IPS DF 6.9 (cell line): ENCODE results near the gene PRDX4.
"Not testable (repeated sequence)": the region's sequence is repeated elsewhere in the genome, so short reads cannot be mapped to it uniquely, and the experiment has no call there.

ENCODE experiments used
- DNase-seq: peaks from one replicate; pipeline ENCODE4 v3.0.0-alpha.2; 2013; ENCODE audit warnings: low read depth, low spot score
- H3K27ac ChIP-seq: one replicate; pipeline ENCODE4 v1.5.1; 2013; ENCODE audit warnings: low read length, control low read depth
- H3K27me3 ChIP-seq: 2 replicates; pipeline ENCODE4 v1.6.1; 2013; ENCODE audit warnings: mild to moderate bottlenecking, low read length; ENCODE audit not compliant: control insufficient read depth, insufficient read depth
- H3K36me3 ChIP-seq: 2 replicates; pipeline ENCODE4 v1.6.1; 2013; ENCODE audit warnings: low read length; ENCODE audit not compliant: control insufficient read depth, insufficient read depth
- H3K4me1 ChIP-seq: 2 replicates; pipeline ENCODE4 v1.6.1; 2013; ENCODE audit warnings: low read length; ENCODE audit not compliant: control insufficient read depth, insufficient read depth
- H3K4me3 ChIP-seq: 2 replicates; pipeline ENCODE4 v1.5.1; 2013; ENCODE audit warnings: mild to moderate bottlenecking, low read length
- H3K9me3 ChIP-seq: 2 replicates; pipeline ENCODE4 v1.6.1; 2013; ENCODE audit warnings: low read length, inconsistent platforms; ENCODE audit not compliant: control insufficient read depth, insufficient read depth
- WGBS: extraction: QIAGEN DNeasy Blood & Tissue Kit; methylation state at CpG from one replicate; pipeline ENCODE4 v1.1.7; 2013; ENCODE audit warnings: mixed read lengths, missing lambda C conversion rate; ENCODE audit not compliant: insufficient read length, insufficient coverage; 5-methylcytosine and 5-hydroxymethylcytosine counted together

The PRDX4 gene

DNA sequence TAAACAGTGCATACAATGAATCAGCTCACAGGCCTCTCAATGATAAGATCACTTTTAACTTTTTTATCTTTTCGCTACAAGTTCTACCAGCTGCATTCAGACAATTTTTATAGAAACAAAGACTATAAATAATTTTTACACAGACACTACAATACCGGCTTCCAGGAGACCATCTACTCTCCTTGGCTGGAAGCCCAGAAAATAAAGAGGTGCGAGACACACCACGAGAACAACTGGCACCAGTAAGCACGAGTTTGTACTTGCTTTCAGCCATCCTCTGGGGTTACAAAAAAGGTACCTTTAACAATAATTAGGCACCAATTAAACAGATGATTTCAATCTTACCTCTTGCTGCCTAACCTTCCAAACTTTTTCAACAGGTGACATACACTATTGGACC lies 11.2 kb upstream of the PRDX4 start:
- Histone ChIP-seq H3K27me3 (no peaks in the 10 kb centered on the region), H3K9me3 (no peaks in the 10 kb centered on the region), H3K36me3 (no peaks in the 10 kb centered on the region), H3K4me3 (no peak overlapping the region), H3K4me1 (peaks cover 2% of the 10 kb centered on the region; the same call in 1 of the 2 replicates), H3K27ac (no peak overlapping the region)
- WGBS: no CpG with 5 or more reads among the region's 5 CpGs
- no peak for DNase-seq

DNA sequence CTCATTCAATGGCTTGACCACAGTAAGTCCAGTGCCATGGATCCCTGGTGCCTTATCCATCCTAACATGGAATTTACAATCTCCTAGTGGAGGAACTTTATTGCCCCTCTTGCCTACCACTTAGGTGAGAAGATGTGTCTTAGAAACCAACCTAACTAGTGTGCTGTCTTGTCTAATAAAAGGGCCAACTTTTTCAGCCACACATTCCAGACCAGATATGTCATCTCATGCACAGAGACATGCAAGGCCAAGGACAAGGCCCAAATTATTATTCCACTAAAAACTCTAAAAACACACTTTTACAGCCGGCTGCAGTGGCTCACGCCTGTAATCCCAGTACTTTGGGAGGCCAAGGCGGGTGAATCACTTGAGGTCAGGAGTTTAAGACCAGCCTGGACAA lies 10.6 kb upstream of the PRDX4 start:
- Histone ChIP-seq H3K9me3 (no peaks in the 10 kb centered on the region), H3K27ac (no peak overlapping the region), H3K4me1 (peaks cover 2% of the 10 kb centered on the region; the same call in 1 of the 2 replicates), H3K36me3 (no peaks in the 10 kb centered on the region), H3K4me3 (no peak overlapping the region), H3K27me3 (no peaks in the 10 kb centered on the region)
- DNase-seq: no peak
- WGBS: no CpG with 5 or more reads among the region's 3 CpGs

DNA sequence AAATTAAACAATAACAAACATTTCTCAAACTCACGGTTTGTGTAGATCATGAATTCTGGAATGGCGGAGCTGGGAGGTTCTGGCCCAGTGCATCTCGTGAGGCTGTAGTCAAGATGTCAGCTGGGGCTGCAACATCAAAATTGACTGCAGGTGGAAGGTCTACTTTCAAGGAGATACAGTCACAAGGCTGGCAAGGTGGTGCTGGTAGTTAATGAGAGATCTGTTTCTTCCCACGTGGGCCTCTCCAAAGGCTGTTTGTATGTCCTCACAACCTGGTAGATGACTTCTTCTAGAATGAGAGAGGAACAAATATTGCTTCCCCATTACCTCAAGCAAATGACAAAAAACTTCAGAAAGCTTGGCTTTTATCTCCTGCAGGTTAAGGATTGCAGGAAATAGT lies 8.0 kb upstream of the PRDX4 start:
- Histone ChIP-seq H3K4me1 (peaks cover 2% of the 10 kb centered on the region; the same call in 1 of the 2 replicates), H3K27me3 (no peaks in the 10 kb centered on the region), H3K36me3 (no peaks in the 10 kb centered on the region), H3K9me3 (no peaks in the 10 kb centered on the region), H3K27ac (no peak overlapping the region), H3K4me3 (no peak overlapping the region)
- no CpG with 5 or more reads among the region's 4 CpGs for WGBS
- no peak for DNase-seq

GRCh38 chrX:23660083-23660765 lies 7.1 kb upstream of the PRDX4 start:
- H3K9me3 ChIP-seq, DNase-seq, H3K4me1 ChIP-seq, H3K27me3 ChIP-seq, H3K27ac ChIP-seq, H3K4me3 ChIP-seq, H3K36me3 ChIP-seq: not testable (repeated sequence)
- no CpG with 5 or more reads among the region's 8 CpGs for WGBS

DNA sequence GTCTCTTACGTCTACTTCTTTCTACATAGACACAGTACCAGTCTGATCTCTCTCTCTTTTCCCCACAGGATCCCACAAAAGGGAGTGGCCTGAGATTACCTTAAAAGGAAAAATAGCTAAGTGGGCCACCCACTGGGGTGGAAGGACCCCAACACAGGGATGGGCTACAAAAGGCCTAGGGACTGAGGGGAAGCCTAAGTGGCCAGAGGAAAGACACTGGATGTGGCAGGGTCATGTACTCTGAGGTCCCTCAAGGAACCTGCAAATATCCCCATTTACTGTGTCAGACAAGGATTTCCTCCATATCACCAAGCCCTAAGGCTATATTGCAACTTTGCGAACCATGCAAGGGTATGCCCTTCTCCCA lies 6.5 kb upstream of the PRDX4 start:
- H3K9me3 ChIP-seq: no peaks in the 10 kb centered on the region
- no peaks in the 10 kb centered on the region for H3K27me3 ChIP-seq
- H3K36me3 ChIP-seq: no peaks in the 10 kb centered on the region
- peaks cover 2% of the 10 kb centered on the region; the same call in 1 of the 2 replicates for H3K4me1 ChIP-seq
- H3K27ac ChIP-seq: no peak overlapping the region
- no CpG with 5 or more reads among the region's 2 CpGs for WGBS
- DNase-seq: no peak
- no peak overlapping the region for H3K4me3 ChIP-seq

- no peak for DNase-seq
- no CpG with 5 or more reads among the region's 1 CpG for WGBS
- no peaks in the 10 kb centered on the region for H3K36me3 ChIP-seq
- H3K4me3 ChIP-seq: no peak overlapping the region
- H3K9me3 ChIP-seq: no peaks in the 10 kb centered on the region
- no peaks in the 10 kb centered on the region for H3K27me3 ChIP-seq
- H3K27ac ChIP-seq: no peak overlapping the region
- peaks cover 4% of the 10 kb centered on the region; the same call in 1 of the 2 replicates for H3K4me1 ChIP-seq
Observed at GRCh38 chrX:23661671-23662070, 5.6 kb upstream of the PRDX4 start.

GRCh38 chrX:23662187-23662586 lies 5.1 kb upstream of the PRDX4 start:
- Histone ChIP-seq H3K4me1 (peaks cover 4% of the 10 kb centered on the region; the same call in 1 of the 2 replicates), H3K36me3 (no peaks in the 10 kb centered on the region), H3K9me3 (no peaks in the 10 kb centered on the region), H3K27me3 (no peaks in the 10 kb centered on the region), H3K4me3 (no peak overlapping the region), H3K27ac (no peak overlapping the region)
- DNase-seq: no peak
- WGBS: no CpG with 5 or more reads among the region's 3 CpGs

- WGBS: no CpG with 5 or more reads among the region's 1 CpG
- no peak for DNase-seq
- Histone ChIP-seq H3K36me3 (no peaks in the 10 kb centered on the region), H3K9me3 (no peaks in the 10 kb centered on the region), H3K4me1 (peaks cover 4% of the 10 kb centered on the region; the same call in 1 of the 2 replicates), H3K4me3 (no peak overlapping the region), H3K27me3 (no peaks in the 10 kb centered on the region), H3K27ac (no peak overlapping the region)
Observed at GRCh38 chrX:23662853-23663252, 4.4 kb upstream of the PRDX4 start.

DNA sequence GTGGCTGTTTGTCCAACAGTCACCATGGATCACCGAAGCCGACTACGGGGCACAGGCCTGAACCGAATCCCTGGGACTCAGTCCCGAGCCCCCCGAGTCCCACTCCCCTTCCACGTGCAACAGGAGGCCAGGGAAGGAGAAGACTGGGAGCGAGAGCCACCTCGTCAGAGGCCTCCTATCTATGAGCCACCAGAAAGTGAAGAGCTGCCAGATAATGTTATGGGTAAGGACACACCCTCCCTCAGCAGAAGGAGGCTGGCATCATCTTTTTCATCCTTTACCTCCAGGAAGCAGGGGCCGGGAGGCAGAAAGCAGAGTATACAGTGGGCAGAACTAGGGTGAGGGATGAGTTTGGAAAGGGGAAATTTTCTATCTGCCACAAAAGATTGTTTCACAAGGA lies 2.8 kb upstream of the PRDX4 start:
- WGBS: no CpG with 5 or more reads among the region's 10 CpGs
- Histone ChIP-seq H3K27ac (no peak overlapping the region), H3K9me3 (no peaks in the 10 kb centered on the region), H3K4me3 (no peak overlapping the region), H3K4me1 (peaks cover 4% of the 10 kb centered on the region; the same call in 1 of the 2 replicates), H3K27me3 (no peaks in the 10 kb centered on the region), H3K36me3 (no peaks in the 10 kb centered on the region)
- no peak for DNase-seq

DNA sequence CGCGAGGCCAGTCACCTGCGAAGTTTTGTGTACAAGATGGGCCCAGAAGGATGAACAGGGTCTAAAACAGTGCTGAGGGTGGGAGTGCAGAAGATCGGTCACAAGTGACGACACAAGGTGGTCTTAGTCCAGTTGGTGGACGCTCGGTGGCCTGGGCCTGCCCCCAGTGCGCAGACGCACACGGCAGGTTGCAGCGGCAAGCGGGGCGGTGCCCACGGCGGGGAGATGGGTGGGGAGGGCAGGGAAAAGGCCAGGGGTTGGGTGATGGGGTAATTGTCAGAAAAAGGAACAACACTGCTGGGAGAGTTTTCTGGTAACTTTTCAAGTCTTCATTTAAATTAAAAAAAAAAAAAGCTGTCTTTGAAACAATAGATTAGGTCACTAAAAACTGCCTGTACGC lies 1.0 kb upstream of the PRDX4 start:
- WGBS: no CpG with 5 or more reads among the region's 16 CpGs
- no peaks in the 10 kb centered on the region for H3K36me3 ChIP-seq
- no peaks in the 10 kb centered on the region for H3K27me3 ChIP-seq
- H3K4me1 ChIP-seq: peaks cover 2% of the 10 kb centered on the region; the same call in 1 of the 2 replicates
- H3K27ac ChIP-seq: no peak overlapping the region
- DNase-seq: no peak
- H3K4me3 ChIP-seq: no peak overlapping the region
- no peaks in the 10 kb centered on the region for H3K9me3 ChIP-seq

DNA sequence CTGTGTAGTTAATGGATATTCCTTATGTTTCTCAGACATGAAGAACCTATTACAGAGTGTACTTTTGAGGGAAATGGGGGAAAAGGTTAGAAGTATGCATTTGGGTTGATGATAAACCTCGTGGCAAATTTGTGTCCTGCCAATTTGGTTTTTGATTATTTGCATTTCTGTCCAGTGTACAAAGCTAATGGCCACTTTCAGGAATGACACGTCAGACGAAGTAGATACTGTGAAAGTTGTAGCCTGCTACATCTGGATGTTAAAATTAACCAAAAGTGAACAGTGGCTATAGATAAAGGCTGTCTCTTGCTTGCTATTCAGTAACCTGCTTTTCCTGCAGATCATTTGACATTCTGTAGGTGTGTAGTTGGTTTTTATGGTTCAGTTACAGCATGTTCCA lies 1.0 kb downstream of the PRDX4 start:
- H3K36me3 ChIP-seq: no peaks in the 10 kb centered on the region
- no peak for DNase-seq
- H3K4me3 ChIP-seq: peak overlapping the region; percentile 22; the same call in 1 of the 2 replicates
- WGBS: no CpG with 5 or more reads among the region's 3 CpGs
- no peak overlapping the region for H3K27ac ChIP-seq
- H3K27me3 ChIP-seq: no peaks in the 10 kb centered on the region
- peaks cover 2% of the 10 kb centered on the region; the same call in 1 of the 2 replicates for H3K4me1 ChIP-seq
- no peaks in the 10 kb centered on the region for H3K9me3 ChIP-seq
